HepG2 (cell line): ENCODE measurements around the gene ANKZF1. TPM values are rescaled to one million over a fixed set of nuclear protein-coding genes. Genes with fewer than 3 reads are reported as not detected.

Experiments
- ETV5 ChIP-seq: IDR thresholded peaks from 2 replicates; pipeline ENCODE4 v1.6.1; 2018; ENCODE audit warnings: missing biosample characterization, missing genetic modification reagents, inconsistent platforms, borderline replicate concordance
- MYNN ChIP-seq: sonication (generic); formaldehyde crosslinking; IDR thresholded peaks from 2 replicates; pipeline ENCODE4 v1.4.0; 2020; ENCODE audit warnings: mild to moderate bottlenecking, low read depth, missing genetic modification reagents
- POLR2AphosphoS5 ChIP-seq: IDR thresholded peaks from 2 replicates; pipeline ENCODE4 v1.6.1; 2012; ENCODE audit warnings: low read depth, low read length
- ZNF552 ChIP-seq: sonication (generic); formaldehyde crosslinking; IDR thresholded peaks from 2 replicates; pipeline ENCODE4 v1.9.0; 2022; ENCODE audit warnings: missing genetic modification reagents, mild to moderate bottlenecking, borderline replicate concordance
- ZSCAN21 ChIP-seq: sonication (generic); formaldehyde crosslinking; IDR thresholded peaks from 2 replicates; pipeline ENCODE4 v1.8.0; 2022; ENCODE audit warnings: mild to moderate bottlenecking, missing genetic modification reagents, moderate library complexity, borderline replicate concordance
- polyA plus RNA-seq, 8 experiments: library from polyadenylated mRNA; depleted of rRNA in 3 of 8; stranded (reverse) in 7 of 8; unstranded in 1 of 8; fragments of >200 nt; fragmentation: Illumina TruSeq in 4 of 8; extraction: Trizol in 4 of 8; gene quantifications; 2 replicates each; pipeline versions ENCODE4 v1.2.1 to v1.2.3, GENCODE V29; 2011 to 2016; ENCODE audit warnings: low read depth in 4 of 8, missing spikeins in 1 of 8, mixed read lengths in 1 of 8; ENCODE audit not compliant: insufficient read depth in 1 of 8
- total RNA-seq, 5 experiments: library from RNA; depleted of rRNA; stranded (reverse); fragments of >200 nt; fragmentation: Illumina TruSeq; extraction: Trizol; gene quantifications; 2 replicates each; pipeline ENCODE4 v1.2.3, GENCODE V29; 2016; ENCODE audit warnings: low read depth in 1 of 5
- TF ChIP-seq, protein P1 (sequence below): sonication (generic); formaldehyde crosslinking; conservative IDR thresholded peaks from 2 replicates; pipeline ENCODE4 v1.8.0; 2022; ENCODE audit warnings: low read depth, missing genetic modification reagents
- TF ChIP-seq, protein P2 (sequence below): sonication (generic); formaldehyde crosslinking; IDR thresholded peaks from 2 replicates; pipeline ENCODE4 v1.5.1; 2020; ENCODE audit warnings: missing genetic modification reagents, mild to moderate bottlenecking, borderline replicate concordance
- TF ChIP-seq, protein P3 (sequence below): sonication (generic); formaldehyde crosslinking; IDR thresholded peaks from 2 replicates; pipeline ENCODE4 v1.4.0; 2020; ENCODE audit warnings: missing genetic modification reagents
- TF ChIP-seq, protein P4 (sequence below): sonication (generic); formaldehyde crosslinking; IDR thresholded peaks from 2 replicates; pipeline ENCODE4 v1.5.0; 2020; ENCODE audit warnings: mild to moderate bottlenecking, missing genetic modification reagents, borderline replicate concordance
- TF ChIP-seq, protein P5 (sequence below), 2 experiments: sonication (generic) in 1 of 2; formaldehyde crosslinking in 1 of 2; IDR thresholded peaks; 2 replicates each; pipeline versions ENCODE4 v1.6.1 to v1.9.0; 2014 to 2022; ENCODE audit warnings: antibody characterized with exemption in 1 of 2, borderline replicate concordance in 1 of 2, inconsistent platforms in 1 of 2, low read depth in 1 of 2, missing genetic modification reagents in 1 of 2

ANKZF1 gene
- total and polyA plus RNA-seq, 2 of the 13 experiments (the other 11 are each of a cell fraction or from before 2014, with no cell fraction given): 25.3 to 128 TPM

DNA sequence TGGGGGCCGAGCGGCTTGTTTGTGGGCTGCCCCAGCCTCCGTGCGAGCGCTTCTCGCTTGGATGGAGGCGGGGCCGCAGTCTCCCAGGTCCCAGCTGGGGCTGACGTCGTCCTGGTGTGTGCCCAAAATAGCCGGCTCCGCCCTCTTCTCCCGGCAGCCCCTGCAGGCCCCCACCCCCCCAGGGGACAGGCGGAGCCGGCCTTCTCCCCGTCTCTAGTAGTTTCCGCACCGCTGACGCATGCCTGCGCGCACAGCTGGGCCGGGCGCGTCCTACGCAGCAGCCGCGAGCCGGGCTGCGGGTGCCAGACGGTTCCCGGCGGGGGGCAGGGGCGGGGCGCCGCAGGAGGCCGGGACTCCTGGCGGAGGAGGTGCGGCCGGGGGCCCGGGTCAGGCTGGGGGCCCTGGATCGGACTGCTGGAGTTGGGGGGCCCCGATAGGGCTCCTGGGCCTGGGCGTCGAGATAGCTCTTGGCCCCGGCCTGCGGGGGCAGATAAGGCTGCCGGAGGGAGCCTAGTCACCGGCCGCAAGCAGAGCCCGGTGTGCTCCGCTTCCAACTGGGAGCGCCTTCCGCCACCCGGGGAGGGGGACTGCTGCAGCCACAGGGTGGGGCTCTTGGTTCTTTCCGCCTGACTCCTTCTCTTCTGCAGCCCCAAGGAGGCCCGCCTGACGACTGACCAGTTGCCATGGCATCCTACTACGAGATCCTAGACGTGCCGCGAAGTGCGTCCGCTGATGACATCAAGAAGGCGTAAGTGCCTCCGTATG is 49.7 kb downstream of the ANKZF1 start, which contains the start of gene DNAJB2 (continued):
- TF ChIP-seq, protein P1, sequence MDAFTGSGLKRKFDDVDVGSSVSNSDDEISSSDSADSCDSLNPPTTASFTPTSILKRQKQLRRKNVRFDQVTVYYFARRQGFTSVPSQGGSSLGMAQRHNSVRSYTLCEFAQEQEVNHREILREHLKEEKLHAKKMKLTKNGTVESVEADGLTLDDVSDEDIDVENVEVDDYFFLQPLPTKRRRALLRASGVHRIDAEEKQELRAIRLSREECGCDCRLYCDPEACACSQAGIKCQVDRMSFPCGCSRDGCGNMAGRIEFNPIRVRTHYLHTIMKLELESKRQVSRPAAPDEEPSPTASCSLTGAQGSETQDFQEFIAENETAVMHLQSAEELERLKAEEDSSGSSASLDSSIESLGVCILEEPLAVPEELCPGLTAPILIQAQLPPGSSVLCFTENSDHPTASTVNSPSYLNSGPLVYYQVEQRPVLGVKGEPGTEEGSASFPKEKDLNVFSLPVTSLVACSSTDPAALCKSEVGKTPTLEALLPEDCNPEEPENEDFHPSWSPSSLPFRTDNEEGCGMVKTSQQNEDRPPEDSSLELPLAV (CRISPR knock-in tag): no peak
- TF ChIP-seq ZSCAN21 (CRISPR knock-in tag) (peak; percentile 78; the same call in 1 of the 2 replicates), ZNF552 (no peak), MYNN (CRISPR knock-in tag) (peak; percentile 83; the same call in 1 of the 2 replicates), ETV5 (CRISPR knock-in tag) (peak; percentile 58; the same call in 1 of the 2 replicates), POLR2AphosphoS5 (peak; percentile 60; the same call in 1 of the 2 replicates)
- TF ChIP-seq, protein P2, sequence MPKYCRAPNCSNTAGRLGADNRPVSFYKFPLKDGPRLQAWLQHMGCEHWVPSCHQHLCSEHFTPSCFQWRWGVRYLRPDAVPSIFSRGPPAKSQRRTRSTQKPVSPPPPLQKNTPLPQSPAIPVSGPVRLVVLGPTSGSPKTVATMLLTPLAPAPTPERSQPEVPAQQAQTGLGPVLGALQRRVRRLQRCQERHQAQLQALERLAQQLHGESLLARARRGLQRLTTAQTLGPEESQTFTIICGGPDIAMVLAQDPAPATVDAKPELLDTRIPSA (CRISPR knock-in tag): peak; percentile 58; the same call in 1 of the 2 replicates
- TF ChIP-seq, protein P3, sequence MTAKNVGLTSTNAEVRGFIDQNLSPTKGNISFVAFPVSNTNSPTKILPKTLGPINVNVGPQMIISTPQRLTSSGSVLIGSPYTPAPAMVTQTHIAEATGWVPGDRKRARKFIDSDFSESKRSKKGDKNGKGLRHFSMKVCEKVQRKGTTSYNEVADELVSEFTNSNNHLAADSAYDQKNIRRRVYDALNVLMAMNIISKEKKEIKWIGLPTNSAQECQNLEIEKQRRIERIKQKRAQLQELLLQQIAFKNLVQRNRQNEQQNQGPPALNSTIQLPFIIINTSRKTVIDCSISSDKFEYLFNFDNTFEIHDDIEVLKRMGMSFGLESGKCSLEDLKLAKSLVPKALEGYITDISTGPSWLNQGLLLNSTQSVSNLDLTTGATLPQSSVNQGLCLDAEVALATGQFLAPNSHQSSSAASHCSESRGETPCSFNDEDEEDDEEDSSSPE: peak; percentile 78
- TF ChIP-seq, protein P4, sequence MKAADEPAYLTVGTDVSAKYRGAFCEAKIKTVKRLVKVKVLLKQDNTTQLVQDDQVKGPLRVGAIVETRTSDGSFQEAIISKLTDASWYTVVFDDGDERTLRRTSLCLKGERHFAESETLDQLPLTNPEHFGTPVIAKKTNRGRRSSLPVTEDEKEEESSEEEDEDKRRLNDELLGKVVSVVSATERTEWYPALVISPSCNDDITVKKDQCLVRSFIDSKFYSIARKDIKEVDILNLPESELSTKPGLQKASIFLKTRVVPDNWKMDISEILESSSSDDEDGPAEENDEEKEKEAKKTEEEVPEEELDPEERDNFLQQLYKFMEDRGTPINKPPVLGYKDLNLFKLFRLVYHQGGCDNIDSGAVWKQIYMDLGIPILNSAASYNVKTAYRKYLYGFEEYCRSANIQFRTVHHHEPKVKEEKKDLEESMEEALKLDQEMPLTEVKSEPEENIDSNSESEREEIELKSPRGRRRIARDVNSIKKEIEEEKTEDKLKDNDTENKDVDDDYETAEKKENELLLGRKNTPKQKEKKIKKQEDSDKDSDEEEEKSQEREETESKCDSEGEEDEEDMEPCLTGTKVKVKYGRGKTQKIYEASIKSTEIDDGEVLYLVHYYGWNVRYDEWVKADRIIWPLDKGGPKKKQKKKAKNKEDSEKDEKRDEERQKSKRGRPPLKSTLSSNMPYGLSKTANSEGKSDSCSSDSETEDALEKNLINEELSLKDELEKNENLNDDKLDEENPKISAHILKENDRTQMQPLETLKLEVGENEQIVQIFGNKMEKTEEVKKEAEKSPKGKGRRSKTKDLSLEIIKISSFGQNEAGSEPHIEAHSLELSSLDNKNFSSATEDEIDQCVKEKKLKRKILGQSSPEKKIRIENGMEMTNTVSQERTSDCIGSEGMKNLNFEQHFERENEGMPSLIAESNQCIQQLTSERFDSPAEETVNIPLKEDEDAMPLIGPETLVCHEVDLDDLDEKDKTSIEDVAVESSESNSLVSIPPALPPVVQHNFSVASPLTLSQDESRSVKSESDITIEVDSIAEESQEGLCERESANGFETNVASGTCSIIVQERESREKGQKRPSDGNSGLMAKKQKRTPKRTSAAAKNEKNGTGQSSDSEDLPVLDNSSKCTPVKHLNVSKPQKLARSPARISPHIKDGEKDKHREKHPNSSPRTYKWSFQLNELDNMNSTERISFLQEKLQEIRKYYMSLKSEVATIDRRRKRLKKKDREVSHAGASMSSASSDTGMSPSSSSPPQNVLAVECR: peak; percentile 91; the same call in 1 of the 2 replicates
- TF ChIP-seq, protein P5, sequence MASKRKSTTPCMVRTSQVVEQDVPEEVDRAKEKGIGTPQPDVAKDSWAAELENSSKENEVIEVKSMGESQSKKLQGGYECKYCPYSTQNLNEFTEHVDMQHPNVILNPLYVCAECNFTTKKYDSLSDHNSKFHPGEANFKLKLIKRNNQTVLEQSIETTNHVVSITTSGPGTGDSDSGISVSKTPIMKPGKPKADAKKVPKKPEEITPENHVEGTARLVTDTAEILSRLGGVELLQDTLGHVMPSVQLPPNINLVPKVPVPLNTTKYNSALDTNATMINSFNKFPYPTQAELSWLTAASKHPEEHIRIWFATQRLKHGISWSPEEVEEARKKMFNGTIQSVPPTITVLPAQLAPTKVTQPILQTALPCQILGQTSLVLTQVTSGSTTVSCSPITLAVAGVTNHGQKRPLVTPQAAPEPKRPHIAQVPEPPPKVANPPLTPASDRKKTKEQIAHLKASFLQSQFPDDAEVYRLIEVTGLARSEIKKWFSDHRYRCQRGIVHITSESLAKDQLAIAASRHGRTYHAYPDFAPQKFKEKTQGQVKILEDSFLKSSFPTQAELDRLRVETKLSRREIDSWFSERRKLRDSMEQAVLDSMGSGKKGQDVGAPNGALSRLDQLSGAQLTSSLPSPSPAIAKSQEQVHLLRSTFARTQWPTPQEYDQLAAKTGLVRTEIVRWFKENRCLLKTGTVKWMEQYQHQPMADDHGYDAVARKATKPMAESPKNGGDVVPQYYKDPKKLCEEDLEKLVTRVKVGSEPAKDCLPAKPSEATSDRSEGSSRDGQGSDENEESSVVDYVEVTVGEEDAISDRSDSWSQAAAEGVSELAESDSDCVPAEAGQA (IDR thresholded peaks at IDR 0.05; ENCODE audit: low read depth): 0 out of 2 replicates have a peak, but pooled peaks have one; percentile 48
- TF ChIP-seq, protein P5 (CRISPR knock-in tag; IDR thresholded peaks at IDR 0.05; ENCODE audit: borderline replicate concordance): peak; percentile 26; the same call in 1 of the 2 replicates
